A549 (cell line): ENCODE data around the gene PFKM. TPM values are rescaled to one million over a fixed set of nuclear protein-coding genes. Genes with fewer than 3 reads are reported as not detected.

Experiments used
- ATAC-seq, 2 experiments: fragments of 200-7000 bp in 1 of 2; fragments of >200 bp in 1 of 2; cut with Nextera tagmentation in 1 of 2; cut with Tn5 transposase in 1 of 2; 3 replicates each; pipeline versions ENCODE4 v1.8.0 to v1.9.1; 2018 to 2020; ENCODE audit warnings: mild to moderate bottlenecking in 1 of 2, moderate library complexity in 1 of 2
- CTCF ChIA-PET: fragments of 300-600 bp; sonication (Branson Sonifier 250); formaldehyde crosslinking; extraction: SDS; loops from one replicate; lab custom pipeline; 2021; ENCODE audit warnings: antibody characterized with exemption, inconsistent platforms; lab: Yijun Ruan, JAX
- POLR2A ChIA-PET: fragments of 350-600 bp; formaldehyde crosslinking; extraction: SDS; loops from one replicate; lab custom pipeline; 2021; ENCODE audit warnings: antibody characterized with exemption, inconsistent platforms; lab: Yijun Ruan, JAX
- DNase-seq, 2 experiments: peaks; one replicate each; pipeline versions ENCODE4 v3.0.0 to v3.0.0-alpha.2; 2011 to 2016; ENCODE audit warnings: low read depth in 1 of 2, low spot score in 1 of 2
- FAIRE-seq: peaks from 2 replicates; lab custom pipeline; 2011; peaks lifted over from hg19 to GRCh38; lab: Jason Lieb, UNC
- H3K27ac ChIP-seq, 2 experiments: fragments of >200 bp; sonication (Bioruptor Twin); formaldehyde crosslinking; 3 replicates each; pipeline ENCODE4 v1.5.1; 2016 to 2017
- H3K4me1 ChIP-seq: fragments of >200 bp; sonication (Bioruptor Twin); formaldehyde crosslinking; 3 replicates; pipeline ENCODE4 v1.6.1; 2016
- H3K4me2 ChIP-seq: fragments of >200 bp; sonication (Bioruptor Twin); formaldehyde crosslinking; 3 replicates; pipeline ENCODE4 v1.6.1; 2016
- H3K4me3 ChIP-seq: fragments of >200 bp; sonication (Bioruptor Twin); formaldehyde crosslinking; 3 replicates; pipeline ENCODE4 v1.5.1; 2016
- H3K9me3 ChIP-seq: fragments of >200 bp; sonication (Bioruptor Twin); formaldehyde crosslinking; 3 replicates; pipeline ENCODE4 v1.6.1; 2016
- BCL3 ChIP-seq: fragments of >200 bp; sonication (Bioruptor Twin); formaldehyde crosslinking; IDR thresholded peaks from 3 replicates; pipeline ENCODE4 v1.6.1; 2016
- CHD2 ChIP-seq: fragments of 150-350 bp; IDR thresholded peaks from 2 replicates; pipeline ENCODE4 v1.6.1; 2014; ENCODE audit warnings: low read length; ENCODE audit not compliant: partially characterized antibody
- CHD4 ChIP-seq: fragments of 200-600 bp; sonication (generic); IDR thresholded peaks from 2 replicates; pipeline ENCODE4 v1.6.1; 2016; ENCODE audit warnings: antibody characterized with exemption, mild to moderate bottlenecking, borderline replicate concordance
- EHMT2 ChIP-seq: fragments of 200-600 bp; sonication (generic); IDR thresholded peaks from 2 replicates; pipeline ENCODE4 v1.6.1; 2016; ENCODE audit warnings: antibody characterized with exemption, low read depth, mild to moderate bottlenecking, moderate library complexity
- ESRRA ChIP-seq: fragments of 150-350 bp; IDR thresholded peaks from 2 replicates; pipeline ENCODE4 v1.6.1; 2014; ENCODE audit warnings: mild to moderate bottlenecking, low read length, borderline replicate concordance
- FOSL2 ChIP-seq, 2 experiments: fragments of 450-650 bp in 1 of 2; fragments of >200 bp in 1 of 2; sonication (Bioruptor Twin) in 1 of 2; formaldehyde crosslinking; IDR thresholded peaks; 2 replicates each; pipeline versions ENCODE4 v1.5.0 to v1.6.1; 2016 to 2020; ENCODE audit warnings: mild to moderate bottlenecking in 1 of 2, moderate library complexity in 1 of 2
- HDAC2 ChIP-seq: fragments of 200-600 bp; sonication (generic); IDR thresholded peaks from 2 replicates; pipeline ENCODE4 v1.6.1; 2016
- HOXB5 ChIP-seq: fragments of 250-450 bp; sonication (Bioruptor Pico); IDR thresholded peaks from 2 replicates; pipeline ENCODE4 v1.5.0; 2020; ENCODE audit warnings: mild to moderate bottlenecking, moderate library complexity
- JUN ChIP-seq, 2 experiments: fragments of >200 bp; sonication (Bioruptor Twin); formaldehyde crosslinking; IDR thresholded peaks; 2 replicates in 1 of 2; 3 replicates in 1 of 2; pipeline ENCODE4 v1.6.1; 2016 to 2017
- MAX ChIP-seq: IDR thresholded peaks from 2 replicates; pipeline ENCODE4 v1.6.1; 2012
- NPAS2 ChIP-seq: fragments of 250-450 bp; sonication (Bioruptor Pico); IDR thresholded peaks from 2 replicates; pipeline ENCODE4 v1.8.0; 2022; ENCODE audit warnings: mild to moderate bottlenecking, moderate library complexity, borderline replicate concordance
- PBX3 ChIP-seq: IDR thresholded peaks from 2 replicates; pipeline ENCODE4 v1.6.1; 2012
- PHF8 ChIP-seq: fragments of 200-600 bp; sonication (generic); IDR thresholded peaks from 2 replicates; pipeline ENCODE4 v1.6.1; 2016; ENCODE audit warnings: low read depth, mild to moderate bottlenecking, antibody characterized with exemption, moderate library complexity, borderline replicate concordance
- POLR2A ChIP-seq: IDR thresholded peaks from 2 replicates; pipeline ENCODE4 v1.6.1; 2012; ENCODE audit warnings: mild to moderate bottlenecking, low read length
- RARB ChIP-seq: fragments of 250-450 bp; sonication (Bioruptor Pico); IDR thresholded peaks from 2 replicates; pipeline ENCODE4 v1.8.0; 2021; ENCODE audit warnings: mild to moderate bottlenecking, moderate library complexity
- REST ChIP-seq: fragments of 200-600 bp; sonication (generic); IDR thresholded peaks from 2 replicates; pipeline ENCODE4 v1.6.1; 2016; ENCODE audit warnings: antibody characterized with exemption, mild to moderate bottlenecking, moderate library complexity
- RFX5 ChIP-seq: fragments of 450-650 bp; IDR thresholded peaks from 2 replicates; pipeline ENCODE4 v1.7.1; 2014; ENCODE audit warnings: antibody characterized with exemption, mild to moderate bottlenecking, moderate library complexity
- SREBF2 ChIP-seq: fragments of 450-650 bp; IDR thresholded peaks from 2 replicates; pipeline ENCODE4 v1.6.1; 2014; ENCODE audit warnings: mild to moderate bottlenecking, moderate library complexity
- TP53 ChIP-seq: fragments of 250-450 bp; sonication (Bioruptor Pico); IDR thresholded peaks from 2 replicates; pipeline ENCODE4 v1.5.0; 2021; ENCODE audit warnings: mild to moderate bottlenecking, moderate library complexity
- ZC3H11A ChIP-seq: fragments of 450-650 bp; IDR thresholded peaks from 2 replicates; pipeline ENCODE4 v1.6.1; 2014; ENCODE audit warnings: antibody characterized with exemption, mild to moderate bottlenecking
- ZFP36 ChIP-seq: fragments of 450-650 bp; IDR thresholded peaks from 2 replicates; pipeline ENCODE4 v1.6.1; 2014; ENCODE audit warnings: borderline replicate concordance; ENCODE audit not compliant: partially characterized antibody
- WGBS: methylation state at CpG from one replicate; pipeline ENCODE4 v1.1.6; 2017; ENCODE audit errors: missing lambda C conversion rate; 5-methylcytosine and 5-hydroxymethylcytosine counted together
- polyA plus RNA-seq, 4 experiments: library from polyadenylated mRNA; depleted of rRNA in 3 of 4; stranded (reverse); fragments of >200 nt; fragmentation: RNase III in 1 of 4; extraction: RNeasy Plus Mini Kit Qiagen cat#74134 plus additional on column Dnase treatment in 1 of 4; gene quantifications; 2 replicates in 3 of 4; 3 replicates in 1 of 4; pipeline ENCODE4 v1.2.3, GENCODE V29; 2011 to 2017

Gene PFKM
- polyA plus RNA-seq, 2 of the 4 experiments (the other 2 are of a cell fraction): 41.1 to 43.0 TPM

GRCh38 chr12:48157018-48157888, 38.1 kb downstream of the PFKM start, which contains the start of gene ASB8:
TSS of gene ASB8 (minus strand) at chr12:48157515. CDS start at chr12:48153496, 4,019 bp downstream.
- Histone ChIP-seq H3K4me1 (peaks cover 8% of the 10 kb centered on the region; the same call in 1 of the 3 replicates), H3K4me3 (peak within 1 kb of the TSS; percentile 82), H3K4me2 (peak within 1 kb of the TSS; percentile 90), H3K9me3 (no peaks in the 10 kb centered on the region), H3K27ac (peak within 1 kb of the TSS; percentile 78 to 87)
- DNase-seq: peak; percentile 92 to 99
- peak; percentile 95 to 97 for ATAC-seq
- FAIRE-seq: peak; percentile 84
- TF ChIP-seq HOXB5 (CRISPR knock-in tag) (no peak), EHMT2 (no peak), CHD2 (peak; percentile 58), SREBF2 (no peak), POLR2A (peak; percentile 36; the same call in 1 of the 2 replicates), RARB (CRISPR knock-in tag) (no peak), JUN (IDR thresholded peaks at IDR 0.05) (peak in 1 of 2 experiments; percentile 64; a peak in 3 of 5 replicates), PHF8 (no peak; the same call in 1 of the 2 replicates), MAX (peak; percentile 70), BCL3 (0 out of 3 replicates have a peak, but pooled peaks have one; percentile 10)
- CTCF ChIA-PET: interaction anchor here (0.6 to 2.5 kb wide), 18 partner anchors 8 to 472 kb away, joined by 3 to 11 read pairs (median 3); no protein-coding TSS in a partner anchor
- under 1% methylated on average over 46 of the region's 56 CpGs for whole genome bisulfite sequencing
- POLR2A ChIA-PET: interaction anchor here (0.6 to 3.1 kb wide), 12 partner anchors 9 to 256 kb away, joined by 3 to 24 read pairs (median 4); partner anchors contain the start of genes PFKM, SENP1 and VDR

GRCh38 chr12:48157889-48158370, 38.8 kb downstream of the PFKM start:
- H3K4me2 ChIP-seq: peak overlapping the region; percentile 70
- ChIA-PET CTCF (interaction anchor here (0.6 to 2.5 kb wide), 14 partner anchors 11 to 471 kb away, joined by 3 to 11 read pairs (median 3); no protein-coding TSS in a partner anchor), POLR2A (interaction anchor here (0.6 to 3.1 kb wide), 9 partner anchors 10 to 257 kb away, joined by 3 to 24 read pairs (median 4); partner anchors contain the start of genes PFKM, SENP1 and VDR)
- no peaks in the 10 kb centered on the region for H3K9me3 ChIP-seq
- WGBS: 63% methylated on average over 3 of the region's 3 CpGs
- FAIRE-seq: no peak
- ATAC-seq: no peak
- peak overlapping the region; percentile 82 for H3K4me3 ChIP-seq
- peaks cover 8% of the 10 kb centered on the region; the same call in 1 of the 3 replicates for H3K4me1 ChIP-seq
- DNase-seq: no peak
- TF ChIP-seq EHMT2 (peak; percentile 61; the same call in 1 of the 2 replicates), RARB (CRISPR knock-in tag) (no peak), FOSL2 (IDR thresholded peaks at IDR 0.05) (no peak), FOSL2 (CRISPR knock-in tag; IDR thresholded peaks at IDR 0.05) (peak; percentile 26; the same call in 1 of the 2 replicates)
- H3K27ac ChIP-seq: peak overlapping the region; percentile 70 to 87

GRCh38 chr12:48160046-48160445, 40.9 kb downstream of the PFKM start:
- Histone ChIP-seq H3K4me2 (no peak overlapping the region), H3K4me1 (peaks cover 8% of the 10 kb centered on the region; the same call in 1 of the 3 replicates), H3K4me3 (no peak overlapping the region), H3K27ac (no peak overlapping the region), H3K9me3 (no peaks in the 10 kb centered on the region)
- FAIRE-seq (no peak), DNase-seq (no peak), ATAC-seq (no peak)
- ChIA-PET CTCF (interaction anchor here (0.7 to 1.8 kb wide), 4 partner anchors 11 to 436 kb away, joined by 3 to 7 read pairs (median 5); no protein-coding TSS in a partner anchor), POLR2A (no interaction called here)
- 83% methylated on average over 5 of the region's 5 CpGs for WGBS
- TF ChIP-seq HDAC2 (no peak), ESRRA (no peak), RFX5 (no peak), BCL3 (no peak), REST (no peak), NPAS2 (CRISPR knock-in tag) (no peak), PBX3 (no peak), CHD4 (no peak), HOXB5 (CRISPR knock-in tag) (no peak), TP53 (CRISPR knock-in tag) (no peak), ZC3H11A (no peak), ZFP36 (no peak)
